GM08714 (cell line): ENCODE measurements around the gene CMTM6.

Experiments used
- H3K4me3 ChIP-seq: fragments of 200-500 bp; sonication (Bioruptor generic); 2 replicates; pipeline ENCODE4 v1.5.1; 2014; ENCODE audit warnings: mild to moderate bottlenecking, low read length, inconsistent platforms
- ZNF274 ChIP-seq: IDR thresholded peaks from 2 replicates; pipeline ENCODE4 v1.6.1; 2012; ENCODE audit warnings: mild to moderate bottlenecking, low read depth, low read length

The CMTM6 gene

GRCh38 chr3:32508711-32509110 lies 6.1 kb upstream of the CMTM6 start:
- no peak for TF ChIP-seq ZNF274
- no peak overlapping the region for H3K4me3 ChIP-seq

DNA sequence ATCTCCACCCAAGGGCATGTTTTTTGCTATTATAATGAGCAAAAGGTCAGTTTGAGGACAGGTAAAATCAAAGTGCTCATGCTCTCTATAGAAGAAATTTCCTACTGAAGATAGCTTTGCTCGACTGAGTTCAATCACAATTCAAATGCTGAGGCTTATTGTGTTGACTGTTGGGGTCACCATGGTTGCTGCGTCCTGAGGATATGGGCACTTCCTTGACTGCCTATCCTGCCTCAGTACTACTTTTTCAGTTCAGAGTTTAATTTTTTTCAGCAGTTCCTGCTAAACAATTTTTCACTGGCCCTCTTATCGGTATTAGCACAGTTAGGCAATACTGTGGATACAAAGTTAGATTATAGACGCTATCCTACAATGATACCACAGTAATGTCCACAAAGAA lies 3.8 kb upstream of the CMTM6 start:
- no peak for TF ChIP-seq ZNF274
- no peak overlapping the region for H3K4me3 ChIP-seq

DNA sequence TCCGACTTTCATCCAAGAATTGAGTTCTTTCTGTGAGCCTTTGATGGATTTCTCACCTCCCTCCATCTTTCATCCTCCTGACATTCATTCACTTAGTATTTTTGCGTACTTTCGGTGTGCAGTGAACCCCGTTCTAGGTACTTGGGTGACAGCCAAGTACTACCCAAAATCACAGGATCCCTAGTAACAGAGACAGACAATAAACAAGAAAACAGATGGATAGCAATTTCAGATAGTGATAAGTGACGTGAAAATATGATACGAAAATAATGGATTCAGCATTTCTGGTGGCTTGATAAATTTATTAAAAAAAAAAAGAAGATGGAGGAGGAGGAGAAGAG lies 264 bp upstream of the CMTM6 start:
- no peak for TF ChIP-seq ZNF274
- peak overlapping the region; percentile 84 for H3K4me3 ChIP-seq

DNA sequence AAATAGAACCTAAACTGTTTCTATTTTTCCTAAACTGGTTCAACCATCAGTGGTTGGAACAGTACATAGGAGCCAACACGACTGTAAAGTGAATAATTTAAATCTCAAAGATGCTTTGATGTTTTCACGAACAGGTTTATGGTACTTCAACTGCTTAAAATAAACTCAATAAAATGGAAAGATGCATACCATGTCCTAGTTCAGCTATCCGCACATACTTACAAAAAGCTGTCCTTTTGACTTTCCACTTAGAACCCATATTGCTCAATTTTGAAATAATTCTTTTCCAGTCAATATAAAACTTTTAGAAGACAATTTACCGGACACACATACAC lies 902 bp downstream of the CMTM6 start:
- TF ChIP-seq ZNF274: no peak
- H3K4me3 ChIP-seq: peak overlapping the region; percentile 84

- no peak for TF ChIP-seq ZNF274
- peak overlapping the region; percentile 84 for H3K4me3 ChIP-seq
Measured at GRCh38 chr3:32500880-32501782, 1.5 kb downstream of the CMTM6 start.

- no peak for TF ChIP-seq ZNF274
- H3K4me3 ChIP-seq: no peak overlapping the region; the same call in 1 of the 2 replicates
Measured at GRCh38 chr3:32500231-32500630, 2.4 kb downstream of the CMTM6 start.

DNA sequence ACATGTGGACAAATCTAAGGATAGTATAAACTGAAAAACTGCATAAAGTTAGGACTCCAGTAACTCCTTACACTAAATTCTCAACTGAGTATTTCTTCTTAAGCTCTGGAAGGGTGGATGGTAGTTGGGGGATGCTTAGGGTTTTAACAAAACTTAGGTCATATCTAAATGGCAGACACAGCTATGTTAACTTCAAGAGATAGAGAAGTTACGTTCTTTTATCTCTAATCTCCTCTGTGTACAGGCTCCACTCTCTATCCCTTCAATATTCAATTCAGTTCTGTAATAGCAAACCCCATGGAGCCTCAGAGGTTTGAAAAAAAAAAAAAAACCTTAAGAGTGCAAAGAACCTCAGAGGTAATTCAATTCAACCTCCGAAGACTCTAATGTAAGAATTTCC lies 3.1 kb downstream of the CMTM6 start:
- no peak for TF ChIP-seq ZNF274
- no peak overlapping the region; the same call in 1 of the 2 replicates for H3K4me3 ChIP-seq

GRCh38 chr3:32498992-32499391 lies 3.7 kb downstream of the CMTM6 start:
- no peak for TF ChIP-seq ZNF274
- H3K4me3 ChIP-seq: no peak overlapping the region

- TF ChIP-seq ZNF274: no peak
- H3K4me3 ChIP-seq: no peak overlapping the region
Measured at GRCh38 chr3:32498252-32498651, 4.4 kb downstream of the CMTM6 start.

GRCh38 chr3:32495609-32496008 lies 7.0 kb downstream of the CMTM6 start:
- H3K4me3 ChIP-seq: no peak overlapping the region
- no peak for TF ChIP-seq ZNF274

GRCh38 chr3:32495085-32495484 lies 7.6 kb downstream of the CMTM6 start:
- no peak overlapping the region for H3K4me3 ChIP-seq
- TF ChIP-seq ZNF274: no peak

- no peak for TF ChIP-seq ZNF274
- peak overlapping the region; percentile 41 for H3K4me3 ChIP-seq
Measured at GRCh38 chr3:32493437-32494414, 8.9 kb downstream of the CMTM6 start.

DNA sequence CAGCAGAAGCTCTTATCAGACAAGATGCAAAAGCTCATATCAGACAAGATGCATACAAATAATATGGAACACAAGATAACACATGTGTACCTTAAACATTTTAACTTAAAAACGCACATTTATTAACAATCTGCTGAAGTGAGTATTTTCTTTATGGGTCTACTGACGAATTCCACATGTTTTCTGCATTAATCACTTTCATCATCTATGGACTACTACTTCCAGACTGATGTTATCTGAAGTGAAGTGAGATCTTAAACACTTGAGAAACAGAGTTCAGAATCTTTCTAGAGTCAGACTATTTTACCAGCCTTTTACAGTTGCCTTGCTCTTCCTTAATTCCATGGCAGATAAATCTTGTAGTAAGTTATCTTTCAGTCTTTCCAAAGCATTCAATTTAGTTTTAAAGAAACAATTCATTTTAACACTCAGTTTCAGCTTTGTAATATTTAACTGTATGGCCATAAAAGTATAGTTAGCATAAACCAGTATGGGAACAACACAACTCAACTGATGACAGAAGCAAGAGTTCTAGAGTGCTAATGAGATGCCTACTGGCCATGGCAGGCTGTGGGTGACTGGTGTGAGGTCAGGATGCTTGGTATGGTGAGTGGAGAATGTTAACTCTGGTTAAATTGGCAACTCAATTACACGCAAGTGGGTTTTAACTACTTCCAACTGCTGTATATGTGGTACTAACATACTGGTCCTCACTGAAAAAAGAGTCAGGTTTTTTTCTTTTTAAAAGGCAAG lies 9.8 kb downstream of the CMTM6 start:
- no peak overlapping the region for H3K4me3 ChIP-seq
- TF ChIP-seq ZNF274: no peak

GRCh38 chr3:32488474-32489008 lies 14.1 kb downstream of the CMTM6 start:
- H3K4me3 ChIP-seq: no peak overlapping the region
- no peak for TF ChIP-seq ZNF274
